Stimulated activated CD4-positive, alpha-beta T cell treated with anti-CD3 and anti-CD28 coated beads, TNF-alpha, amount 100 ng/mL, for 1 hour (primary cell): ENCODE measurements around the gene STX10.

Experiments
- DNase-seq, 3 donors: peaks; one replicate each; pipeline ENCODE4 v3.0.0-alpha.2; 2020; ENCODE audit warnings: low read depth in 3 of 3, low spot score in 1 of 3

The STX10 gene

GRCh38 chr19:13146763-13147563 is 3.2 kb downstream of the STX10 start:
- DNase-seq = no peak

GRCh38 chr19:13139633-13140311 is 10.4 kb downstream of the STX10 start:
- DNase-seq = no peak

- DNase-seq = no peak
Measured at GRCh38 chr19:13138916-13139198, 11.3 kb downstream of the STX10 start.

- DNase-seq = no peak
Measured at GRCh38 chr19:13138171-13138915, 11.8 kb downstream of the STX10 start.

- DNase-seq = no peak
Measured at GRCh38 chr19:13137290-13137794, 12.8 kb downstream of the STX10 start.

- no peak for DNase-seq
Measured at GRCh38 chr19:13135068-13136062, 14.8 kb downstream of the STX10 start.

- no peak for DNase-seq
Measured at GRCh38 chr19:13134626-13135025, 15.5 kb downstream of the STX10 start.

- no peak for DNase-seq
Measured at GRCh38 chr19:13133241-13133870, 16.8 kb downstream of the STX10 start.

- no peak for DNase-seq
Measured at GRCh38 chr19:13132471-13133180, 17.5 kb downstream of the STX10 start.

- DNase-seq = no peak
Measured at GRCh38 chr19:13130886-13131490, 19.2 kb downstream of the STX10 start.

GRCh38 chr19:13129384-13129783 is 20.8 kb downstream of the STX10 start:
- DNase-seq = no peak

GRCh38 chr19:13128583-13128982 is 21.6 kb downstream of the STX10 start:
- no peak for DNase-seq

- DNase-seq = no peak
Measured at GRCh38 chr19:13127811-13128575, 22.2 kb downstream of the STX10 start.

- no peak for DNase-seq
Measured at GRCh38 chr19:13127051-13127450, 23.1 kb downstream of the STX10 start.

- no peak for DNase-seq
Measured at GRCh38 chr19:13122980-13123957, 26.9 kb downstream of the STX10 start.

- DNase-seq = no peak
Measured at GRCh38 chr19:13122275-13122878, 27.8 kb downstream of the STX10 start.
